B cell (primary cell): ENCODE measurements around the gene GID4.

Source experiments
- EZH2 ChIP-seq: IDR thresholded peaks from 2 replicates; pipeline ENCODE4 v1.6.1; 2012; ENCODE audit warnings: borderline replicate concordance, low read depth, mild to moderate bottlenecking, moderate library complexity, low read length; ENCODE audit not compliant: insufficient read depth, poor library complexity, severe bottlenecking
- TF ChIP-seq, protein P1 (sequence below): fragments of 200-600 bp; IDR thresholded peaks from one replicate; pipeline ENCODE4 v1.8.0; 2022; ENCODE audit warnings: antibody characterized with exemption, mild to moderate bottlenecking

DNA sequence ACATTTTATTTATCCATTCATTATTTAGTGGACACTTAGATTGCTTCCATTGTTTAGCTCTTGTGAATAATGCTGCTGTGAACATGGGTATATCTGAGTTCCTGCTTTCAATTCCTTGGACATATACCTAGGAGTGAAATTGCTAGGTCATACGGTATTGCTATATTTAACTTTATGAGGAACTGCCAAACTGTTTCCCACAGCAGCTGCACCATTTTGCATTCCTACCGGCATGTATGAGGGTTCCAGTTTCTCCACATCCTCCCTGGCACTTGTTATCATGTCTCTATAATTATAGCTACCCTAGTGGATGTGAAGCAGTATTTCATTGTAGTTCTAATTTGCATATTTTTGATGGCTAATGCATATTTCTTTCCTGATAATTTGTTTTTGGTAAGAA, 24.8 kb downstream of the GID4 start:
- TF ChIP-seq, protein P1, sequence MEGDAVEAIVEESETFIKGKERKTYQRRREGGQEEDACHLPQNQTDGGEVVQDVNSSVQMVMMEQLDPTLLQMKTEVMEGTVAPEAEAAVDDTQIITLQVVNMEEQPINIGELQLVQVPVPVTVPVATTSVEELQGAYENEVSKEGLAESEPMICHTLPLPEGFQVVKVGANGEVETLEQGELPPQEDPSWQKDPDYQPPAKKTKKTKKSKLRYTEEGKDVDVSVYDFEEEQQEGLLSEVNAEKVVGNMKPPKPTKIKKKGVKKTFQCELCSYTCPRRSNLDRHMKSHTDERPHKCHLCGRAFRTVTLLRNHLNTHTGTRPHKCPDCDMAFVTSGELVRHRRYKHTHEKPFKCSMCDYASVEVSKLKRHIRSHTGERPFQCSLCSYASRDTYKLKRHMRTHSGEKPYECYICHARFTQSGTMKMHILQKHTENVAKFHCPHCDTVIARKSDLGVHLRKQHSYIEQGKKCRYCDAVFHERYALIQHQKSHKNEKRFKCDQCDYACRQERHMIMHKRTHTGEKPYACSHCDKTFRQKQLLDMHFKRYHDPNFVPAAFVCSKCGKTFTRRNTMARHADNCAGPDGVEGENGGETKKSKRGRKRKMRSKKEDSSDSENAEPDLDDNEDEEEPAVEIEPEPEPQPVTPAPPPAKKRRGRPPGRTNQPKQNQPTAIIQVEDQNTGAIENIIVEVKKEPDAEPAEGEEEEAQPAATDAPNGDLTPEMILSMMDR, result no peak
- no peak for TF ChIP-seq EZH2
